ENCODE measurements around the gene GNB1L.

The GNB1L gene

GRCh38 chr22:19877626-19878339 is 23.1 kb upstream of the GNB1L start:
- DNase-seq (ENCODE audit: low read depth in 4 of 4, low spot score in 1 of 4) = no peak

DNA sequence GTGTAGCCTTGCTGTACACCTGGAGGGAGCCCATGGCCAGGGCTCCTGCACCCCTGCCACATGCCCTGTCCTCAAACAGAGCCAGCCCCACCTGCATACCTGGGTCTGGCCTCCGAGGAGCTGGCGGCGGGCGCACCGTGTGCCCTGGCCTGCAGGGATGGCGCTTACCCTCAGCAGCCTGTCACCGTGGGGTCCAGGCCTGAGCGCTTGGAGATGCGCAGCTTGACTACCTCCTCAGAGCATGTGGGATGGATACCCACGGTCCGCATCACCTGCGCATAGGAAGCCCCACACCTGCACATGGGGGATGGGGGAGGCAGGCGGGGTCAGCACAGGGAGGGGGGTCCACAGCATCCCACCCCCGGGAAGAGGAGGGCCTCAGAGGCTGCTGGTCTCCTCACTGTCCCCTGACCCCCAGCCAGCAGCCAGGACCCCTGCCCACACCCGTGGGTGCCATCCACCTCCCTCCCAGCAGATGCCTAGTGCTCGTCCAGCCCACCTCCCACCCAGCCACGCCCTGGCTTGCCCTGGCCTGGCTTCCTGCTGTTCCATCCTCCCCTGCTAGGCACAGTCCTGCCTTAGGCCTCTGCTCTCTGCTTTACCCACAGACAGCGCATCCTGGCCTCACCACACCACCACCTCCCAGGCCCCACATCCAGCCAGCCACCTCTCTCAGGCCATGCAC is 22.4 kb upstream of the GNB1L start:
- no peak for DNase-seq (ENCODE audit: low read depth in 4 of 4, low spot score in 1 of 4)

DNA sequence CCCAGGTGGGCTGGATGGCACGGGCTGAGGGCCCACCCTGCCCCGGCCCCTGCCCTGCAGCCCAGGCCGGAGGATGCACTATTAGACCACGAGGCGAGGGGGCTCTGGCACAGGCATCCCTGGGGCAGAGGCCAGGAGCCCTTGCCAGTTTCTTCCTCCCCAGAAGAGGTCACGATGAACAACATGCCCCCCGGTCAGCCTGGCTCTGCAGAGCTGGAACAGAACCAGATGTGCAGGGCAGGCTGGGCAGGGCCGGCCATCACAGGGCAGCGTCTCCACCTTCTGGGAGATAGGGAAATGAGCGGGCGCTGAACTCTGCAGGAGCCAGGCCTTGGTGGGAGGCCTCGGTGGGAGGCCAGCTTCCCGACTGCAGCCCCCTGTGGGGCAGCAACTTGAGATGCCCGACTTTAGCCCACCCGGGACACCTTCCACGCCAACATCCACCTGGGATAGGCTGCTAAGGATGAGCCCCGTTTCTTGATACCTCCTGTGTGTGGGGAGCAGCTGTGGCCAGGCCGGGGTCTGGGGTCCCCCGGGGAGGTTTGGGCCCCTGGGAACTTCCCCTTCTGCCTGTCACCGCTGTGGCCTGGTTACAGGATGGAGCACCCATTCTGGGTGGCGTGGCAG is 21.8 kb upstream of the GNB1L start:
- no peak for DNase-seq (ENCODE audit: low read depth in 4 of 4, low spot score in 1 of 4)

GRCh38 chr22:19875531-19876313 is 21.0 kb upstream of the GNB1L start:
- DNase-seq (ENCODE audit: low read depth in 4 of 4, low spot score in 1 of 4) = no peak

- no peak for DNase-seq (ENCODE audit: low read depth in 4 of 4, low spot score in 1 of 4)
These were observed 20.4 kb upstream of the GNB1L start for GRCh38 chr22:19875061-19875530.

DNA sequence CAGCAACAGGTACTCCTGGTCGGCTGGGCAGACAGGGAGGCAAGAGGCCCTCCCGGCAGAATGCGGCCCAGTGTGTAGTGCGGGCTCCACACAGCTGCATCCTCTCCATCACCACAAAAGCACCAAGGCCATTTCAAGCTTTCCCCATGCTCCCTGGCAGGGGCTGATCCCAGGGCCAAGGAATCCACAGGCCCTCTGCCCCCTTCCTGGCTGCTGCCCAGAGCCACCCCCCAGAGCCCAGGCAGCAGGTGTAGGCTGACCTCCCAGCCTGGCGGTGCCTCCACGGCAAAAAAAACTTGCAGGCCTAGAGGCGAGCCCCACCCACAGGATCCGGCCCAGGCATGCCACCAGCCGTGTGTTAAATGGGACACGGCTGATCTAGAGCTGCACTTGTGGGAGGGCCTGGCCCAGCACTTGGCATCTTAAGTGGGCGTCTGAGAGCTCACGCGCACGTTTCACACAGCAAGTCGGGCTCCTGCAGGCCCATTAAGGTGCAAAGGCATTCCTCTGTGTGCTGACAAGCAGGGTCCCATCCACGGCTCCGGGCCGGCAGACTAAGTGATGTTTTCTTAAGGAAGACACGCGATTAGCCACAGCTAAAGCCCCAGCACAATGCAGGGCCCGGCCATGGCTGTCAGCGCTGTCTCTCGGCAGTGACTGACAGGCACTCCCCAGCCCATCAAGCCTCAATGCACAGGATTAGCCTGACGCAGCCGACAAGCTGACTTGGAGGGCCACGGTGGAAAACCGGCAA is 19.8 kb upstream of the GNB1L start:
- no peak for DNase-seq (ENCODE audit: low read depth in 4 of 4, low spot score in 1 of 4)

GRCh38 chr22:19873960-19874306 is 19.3 kb upstream of the GNB1L start:
- DNase-seq (ENCODE audit: low read depth in 4 of 4, low spot score in 1 of 4) = no peak

DNA sequence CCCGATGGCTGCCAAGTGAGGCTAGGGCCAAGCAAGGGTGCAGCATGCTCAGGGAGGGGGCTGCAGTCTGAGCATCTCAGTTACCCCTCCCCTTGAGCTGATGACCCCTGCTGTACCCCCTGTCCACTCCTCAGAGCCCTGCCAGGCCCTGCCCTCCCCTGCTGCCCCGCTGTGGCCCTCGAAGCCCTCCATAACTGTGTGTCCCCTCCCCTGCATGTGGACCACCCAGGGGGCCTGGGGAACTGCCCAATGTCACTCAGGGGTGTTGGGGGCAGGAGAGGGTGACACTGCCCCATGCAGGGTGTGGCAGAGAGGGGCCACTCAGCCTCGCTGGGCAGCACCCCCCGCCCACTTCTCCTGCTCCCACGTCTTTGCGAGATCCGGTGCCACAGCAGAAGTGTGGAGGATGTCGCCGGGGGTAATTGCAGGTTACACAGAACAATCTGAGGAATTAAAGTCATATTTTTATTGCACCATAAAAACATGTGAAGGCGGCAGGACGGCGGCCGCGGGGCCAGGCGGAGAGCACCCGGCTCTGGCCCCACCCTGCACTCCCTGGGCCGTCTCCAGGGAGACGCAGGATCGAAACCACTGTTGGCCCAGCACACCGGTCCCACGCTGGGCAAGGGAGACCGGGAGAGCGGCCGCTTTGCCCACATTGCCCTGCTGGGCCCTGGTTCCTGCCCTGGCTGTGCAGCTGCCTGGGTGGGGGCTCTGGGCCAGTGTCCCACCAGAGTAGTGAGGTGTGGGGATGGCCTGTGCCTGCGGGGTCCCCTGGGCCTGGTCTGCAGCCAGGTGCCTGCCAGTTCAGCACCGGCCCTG is 18.7 kb upstream of the GNB1L start:
- no peak for DNase-seq (ENCODE audit: low read depth in 4 of 4, low spot score in 1 of 4)

GRCh38 chr22:19872779-19873137 is 18.1 kb upstream of the GNB1L start:
- DNase-seq (ENCODE audit: low read depth in 4 of 4, low spot score in 1 of 4) = no peak

GRCh38 chr22:19871845-19872778 is 17.4 kb upstream of the GNB1L start:
- DNase-seq (ENCODE audit: low read depth in 4 of 4, low spot score in 1 of 4) = no peak

DNA sequence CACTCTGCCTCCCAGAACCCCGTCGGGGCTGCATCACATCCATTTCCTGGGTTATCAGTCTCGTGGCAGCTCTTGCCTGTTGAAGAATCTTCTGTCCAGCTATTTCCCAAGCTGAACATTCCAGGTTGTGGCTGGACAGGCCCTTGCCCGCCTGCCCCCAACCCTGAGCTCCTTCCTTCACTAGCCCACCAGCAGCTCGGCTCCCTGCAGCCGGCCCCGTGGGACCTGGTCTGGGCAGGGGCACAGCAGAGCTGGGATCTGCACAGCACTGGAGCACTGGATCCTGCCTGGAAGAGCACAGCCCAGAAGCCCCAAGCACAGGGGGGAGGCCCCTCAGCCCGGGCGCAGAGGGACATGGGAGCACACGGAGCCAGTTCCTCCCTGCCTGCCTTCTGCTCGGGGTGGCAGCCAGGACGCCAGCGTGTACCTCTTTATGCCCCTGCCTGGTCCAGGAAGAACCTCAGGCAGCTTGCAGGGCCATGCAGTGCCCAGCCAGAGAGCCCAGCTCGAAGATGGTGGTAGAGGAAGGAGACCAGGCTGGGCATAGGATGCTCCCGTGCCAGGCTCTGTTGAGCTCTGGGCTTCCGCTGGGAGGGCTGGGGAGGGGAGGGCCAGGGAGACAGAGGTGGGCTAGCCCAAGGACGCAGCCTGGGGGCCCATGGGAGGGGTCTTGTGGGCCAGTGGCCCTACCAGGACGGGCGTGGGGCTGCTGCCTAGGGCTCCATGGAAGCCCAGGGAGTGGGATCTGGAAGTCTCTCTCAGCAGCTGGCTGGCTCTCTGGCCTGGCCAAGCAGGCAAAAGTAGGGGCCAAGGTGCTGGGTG is 16.6 kb upstream of the GNB1L start:
- no peak for DNase-seq (ENCODE audit: low read depth in 4 of 4, low spot score in 1 of 4)

GRCh38 chr22:19870153-19871022 is 15.7 kb upstream of the GNB1L start:
- no peak for DNase-seq (ENCODE audit: low read depth in 4 of 4, low spot score in 1 of 4)

- no peak for DNase-seq (ENCODE audit: low read depth in 4 of 4, low spot score in 1 of 4)
These were observed 15.0 kb upstream of the GNB1L start for GRCh38 chr22:19869497-19870152.

DNA sequence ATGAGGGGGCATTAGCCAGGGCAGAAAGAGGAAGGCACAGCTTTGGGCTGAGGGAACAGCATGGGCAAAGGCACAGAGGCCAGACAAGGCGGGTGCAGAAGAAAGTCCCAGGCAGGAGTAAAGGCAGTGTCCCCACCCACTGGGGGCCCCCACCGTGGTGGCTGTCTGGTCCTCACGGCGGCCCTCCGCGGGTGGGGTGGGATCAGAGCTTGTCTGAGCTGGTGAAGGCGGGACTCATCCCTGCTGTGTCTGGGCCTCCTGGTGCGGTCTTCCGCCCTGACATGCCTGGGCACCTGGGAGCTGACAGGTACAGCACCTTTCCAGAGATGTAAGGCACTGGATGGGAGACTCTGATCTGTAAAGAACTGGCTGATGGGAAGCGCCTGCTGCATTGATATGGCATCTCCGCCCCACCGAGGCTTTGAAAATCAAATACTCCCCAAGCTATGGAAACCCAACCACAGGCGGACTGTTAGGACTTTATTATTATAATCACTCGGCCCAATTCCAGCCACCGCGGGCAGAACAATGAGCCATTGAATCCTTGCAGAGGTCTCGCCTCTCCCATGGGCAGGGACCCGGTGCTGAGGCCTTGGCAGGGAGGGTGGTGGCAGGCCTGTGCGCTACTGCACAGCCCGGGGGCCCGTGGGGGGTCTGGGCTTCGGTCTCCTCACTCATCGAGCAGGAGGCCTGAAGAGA is 14.2 kb upstream of the GNB1L start:
- no peak for DNase-seq (ENCODE audit: low read depth in 4 of 4, low spot score in 1 of 4)

- no peak for DNase-seq (ENCODE audit: low read depth in 4 of 4, low spot score in 1 of 4)
These were observed 13.7 kb upstream of the GNB1L start for GRCh38 chr22:19868333-19868732.

DNA sequence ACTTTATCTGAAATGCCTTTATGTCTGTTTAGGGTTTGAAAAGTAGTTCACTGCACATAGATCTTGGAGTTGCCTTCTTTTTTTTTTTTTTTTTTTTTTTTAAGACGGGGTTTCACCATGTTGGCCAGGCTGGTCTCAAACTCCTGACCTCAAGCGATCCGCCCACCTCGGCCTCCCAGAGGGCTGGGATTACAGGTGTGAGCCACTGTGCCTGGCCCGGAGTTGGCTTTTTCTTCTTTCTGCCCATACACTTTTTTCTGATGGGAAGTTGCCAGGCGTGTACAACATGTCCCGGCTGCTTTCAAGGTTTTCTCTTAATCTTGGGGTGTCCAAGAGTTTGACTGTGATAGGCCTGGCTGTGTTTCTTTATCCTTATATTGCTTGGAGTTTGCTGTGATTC is 12.9 kb upstream of the GNB1L start:
- no peak for DNase-seq (ENCODE audit: low read depth in 4 of 4, low spot score in 1 of 4)

All from stimulated activated CD4-positive, alpha-beta T cell treated with anti-CD3 and anti-CD28 coated beads, Interleukin-1b, Interleukin-23, amount 100 ng/mL, for 24 hours (primary cell).